Stimulated activated CD4-positive, alpha-beta T cell treated with anti-CD3 and anti-CD28 coated beads, TNF-alpha, amount 100 ng/mL, for 1 hour (primary cell): ENCODE results near the gene SVBP.
"Not testable (repeated sequence)": the region's sequence is repeated elsewhere in the genome, so short reads cannot be mapped to it uniquely, and the experiment has no call there.

Experiments used
- DNase-seq, 3 donors: peaks; one replicate each; pipeline ENCODE4 v3.0.0-alpha.2; 2020; ENCODE audit warnings: low read depth in 3 of 3, low spot score in 1 of 3

SVBP gene

GRCh38 chr1:42841440-42842147 is 24.4 kb upstream of the SVBP start:
- no peak for DNase-seq

GRCh38 chr1:42841010-42841409 is 23.8 kb upstream of the SVBP start:
- no peak for DNase-seq

DNA sequence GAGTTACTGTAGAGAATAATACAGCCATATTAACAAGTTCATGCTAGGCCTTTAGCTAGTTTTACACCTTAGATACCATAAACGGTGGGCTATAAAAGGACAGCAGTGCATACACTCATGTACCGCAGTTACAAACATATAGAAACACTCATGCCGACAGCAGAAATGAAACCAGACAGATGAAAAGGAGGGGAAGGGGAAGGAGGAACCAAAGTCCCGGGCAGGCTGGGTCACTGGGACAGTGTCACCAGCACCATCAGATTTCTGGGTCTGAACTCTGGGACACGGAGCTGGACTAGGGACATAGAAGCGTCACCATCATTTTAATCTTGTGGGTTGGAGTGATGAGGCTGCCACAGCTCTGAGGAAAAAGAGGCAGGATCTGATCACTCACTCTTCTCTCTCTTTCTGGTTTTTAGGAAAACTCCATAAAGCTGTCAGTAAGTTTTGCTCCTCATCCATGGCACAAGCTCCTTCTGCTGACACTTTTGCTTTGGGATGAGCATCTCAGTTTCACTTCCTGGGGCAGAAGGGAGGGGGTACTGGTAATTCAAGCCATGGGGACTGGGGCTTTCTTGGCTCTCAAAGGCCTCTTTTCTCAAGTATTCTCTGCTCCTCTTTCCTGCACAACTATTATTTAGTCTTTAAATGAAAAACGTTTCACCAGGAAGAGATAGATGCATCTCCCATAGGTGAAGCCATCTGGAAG is 21.4 kb upstream of the SVBP start:
- DNase-seq: no peak

GRCh38 chr1:42837709-42838108 is 20.5 kb upstream of the SVBP start:
- DNase-seq: no peak

GRCh38 chr1:42835422-42835821 is 18.2 kb upstream of the SVBP start:
- no peak for DNase-seq

GRCh38 chr1:42834803-42835202 is 17.6 kb upstream of the SVBP start:
- no peak for DNase-seq

DNA sequence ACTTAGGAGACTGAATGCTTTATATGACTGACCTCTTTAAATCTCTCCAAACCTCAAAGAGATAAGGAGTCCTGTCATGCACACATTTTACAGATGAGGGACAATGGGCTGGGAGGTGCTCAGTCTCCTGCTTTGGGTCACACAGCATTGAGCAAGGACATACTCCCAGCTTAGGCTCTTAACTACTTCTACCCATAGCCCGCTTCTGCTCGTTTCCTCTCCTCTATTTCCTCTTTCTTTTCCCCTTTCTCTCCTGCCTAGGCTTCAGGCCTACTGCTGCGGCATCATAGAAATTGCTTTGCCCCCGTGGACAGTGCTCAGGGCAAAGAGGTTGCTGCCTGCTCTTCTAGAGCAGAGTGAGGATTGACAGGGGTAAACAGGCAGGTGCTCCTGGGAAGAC is 16.8 kb upstream of the SVBP start:
- DNase-seq: no peak

- no peak for DNase-seq
These were observed 15.5 kb upstream of the SVBP start for GRCh38 chr1:42832641-42833240.

DNA sequence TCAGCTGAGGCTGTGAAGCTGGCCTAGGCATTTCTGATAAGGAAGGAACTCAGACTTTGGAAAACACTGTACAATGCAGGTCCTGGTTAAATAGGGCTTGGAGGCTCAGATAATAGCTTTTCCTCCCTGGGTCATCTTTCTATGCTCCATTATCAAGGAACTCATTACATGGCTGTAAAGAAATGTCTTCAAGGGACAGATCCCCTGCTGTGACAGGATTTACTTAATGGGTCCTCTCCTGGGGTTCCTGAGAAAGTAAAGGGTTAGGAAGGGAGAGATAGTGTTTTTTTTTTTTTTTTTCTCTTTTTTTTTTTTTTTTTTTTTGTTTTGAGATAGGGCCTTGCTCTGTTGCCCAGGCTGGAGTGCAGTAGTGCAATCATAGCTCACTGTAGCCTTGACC is 14.1 kb upstream of the SVBP start:
- no peak for DNase-seq

DNA sequence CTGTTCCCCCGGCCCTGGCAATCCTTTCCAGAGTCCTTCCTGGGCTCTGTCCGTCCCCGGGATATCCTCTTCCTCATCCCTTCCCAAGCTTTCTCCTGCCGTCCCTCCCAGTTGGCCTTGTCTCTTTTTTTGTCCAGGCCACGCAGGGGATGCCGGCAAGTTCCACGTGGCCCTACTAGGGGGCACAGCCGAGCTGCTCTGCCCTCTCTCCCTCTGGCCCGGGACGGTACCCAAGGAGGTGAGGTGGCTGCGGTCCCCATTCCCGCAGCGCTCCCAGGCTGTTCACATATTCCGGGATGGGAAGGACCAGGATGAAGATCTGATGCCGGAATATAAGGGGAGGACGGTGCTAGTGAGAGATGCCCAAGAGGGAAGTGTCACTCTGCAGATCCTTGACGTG is 13.4 kb upstream of the SVBP start:
- no peak for DNase-seq

DNA sequence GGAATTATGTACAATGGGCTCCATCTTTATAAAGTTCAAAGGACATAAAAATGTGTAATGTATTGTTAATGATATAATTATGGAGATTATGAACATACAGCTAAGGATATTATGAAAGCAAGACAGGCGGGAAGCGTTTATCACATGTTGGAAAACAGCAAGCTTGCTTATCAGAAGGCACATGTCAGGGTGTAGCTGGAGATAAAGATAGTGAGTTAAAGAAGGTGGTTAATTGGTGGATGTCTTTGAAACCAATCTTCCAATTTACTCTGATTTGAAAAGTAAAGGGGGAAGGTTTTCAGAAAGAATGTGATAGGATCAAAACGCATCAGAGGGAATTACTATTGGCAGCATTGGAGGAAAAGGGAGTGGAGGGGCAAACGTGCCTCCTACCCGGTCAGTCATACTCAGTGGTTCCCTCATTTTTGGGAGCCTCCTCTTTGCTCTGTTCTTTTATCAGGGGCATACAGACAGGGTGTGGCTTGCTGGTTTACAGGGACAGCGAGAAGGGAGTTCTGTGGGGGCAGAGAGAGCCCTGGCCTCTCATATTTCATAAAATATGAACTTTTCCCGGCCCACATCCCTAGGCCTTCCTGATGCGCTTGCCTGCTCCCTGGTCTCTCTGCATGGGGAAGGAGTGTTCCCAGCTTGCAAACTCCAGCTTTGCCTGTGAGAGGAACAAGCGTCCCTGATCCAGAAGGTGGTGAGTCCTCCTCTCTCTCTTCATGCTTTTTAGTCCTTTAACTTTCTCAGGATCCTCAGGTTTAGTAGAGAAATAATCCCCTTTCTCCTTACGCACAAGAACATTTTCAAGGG is 8.0 kb upstream of the SVBP start:
- no peak for DNase-seq

DNA sequence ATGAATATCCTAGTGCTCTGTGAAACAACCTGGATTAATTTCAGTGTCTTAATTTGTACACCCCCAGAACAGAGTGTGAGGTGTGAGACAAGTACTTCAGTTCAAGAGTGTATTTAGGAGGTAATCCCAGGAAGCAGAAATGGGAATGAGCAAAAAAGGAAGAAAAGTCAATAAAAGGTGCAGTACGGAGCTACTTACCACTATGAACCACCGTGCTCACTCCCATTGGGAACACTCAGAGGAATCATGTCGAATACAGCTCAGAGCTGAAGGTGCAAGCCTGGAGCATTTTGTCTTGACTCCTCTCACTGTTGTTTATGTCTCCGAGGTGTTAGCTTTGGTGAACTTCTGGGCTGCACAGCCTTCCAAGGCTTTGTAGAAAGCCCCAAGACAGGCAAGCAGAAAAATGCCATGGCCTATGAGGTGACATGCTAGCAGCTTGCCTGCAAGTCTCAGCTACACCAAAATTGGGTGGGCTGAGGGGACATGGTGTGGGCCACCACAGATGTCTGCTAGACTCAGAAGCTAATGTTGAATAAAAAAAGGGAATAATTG is 7.4 kb upstream of the SVBP start:
- no peak for DNase-seq

- no peak for DNase-seq
These were observed 5.7 kb upstream of the SVBP start for GRCh38 chr1:42822800-42823392.

DNA sequence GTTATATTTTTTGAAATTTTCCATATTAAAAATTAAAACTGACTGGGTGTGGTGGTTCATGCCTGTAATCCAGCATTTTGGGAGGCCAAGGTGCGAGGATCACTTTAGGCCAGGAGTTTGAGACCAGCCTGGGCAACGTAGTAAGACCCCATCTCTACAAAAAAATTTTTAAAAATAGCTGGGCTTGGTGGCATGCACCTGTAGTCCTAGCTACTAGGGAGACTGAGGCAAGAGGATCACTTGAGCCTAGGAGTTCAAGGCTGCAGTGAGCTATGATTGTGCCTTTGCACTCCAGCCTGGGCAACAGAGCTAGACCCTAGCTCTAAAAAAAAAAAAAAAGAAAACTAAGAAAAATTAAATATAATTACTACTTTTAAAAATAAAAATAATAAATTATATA is 4.5 kb upstream of the SVBP start:
- no peak for DNase-seq

DNA sequence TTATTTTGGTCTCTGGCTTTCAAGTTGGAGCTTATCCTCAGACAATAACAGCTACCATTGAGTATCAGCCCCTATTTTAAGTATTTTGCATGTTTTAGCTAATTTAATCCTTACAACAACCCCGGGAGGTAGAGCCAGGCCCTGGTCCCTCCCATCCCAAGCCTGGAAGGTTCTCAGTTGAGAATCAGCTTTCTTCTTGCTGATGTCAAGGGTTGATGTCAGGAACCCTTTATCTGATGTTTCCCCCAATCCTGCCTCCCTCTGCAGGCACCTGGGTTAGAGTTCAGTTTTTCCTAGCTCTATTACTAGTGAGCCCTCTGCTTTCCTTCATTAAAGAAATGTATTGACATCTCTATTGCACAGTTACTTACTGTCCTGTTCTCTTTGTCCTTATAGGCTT is 3.6 kb upstream of the SVBP start:
- DNase-seq: no peak

DNA sequence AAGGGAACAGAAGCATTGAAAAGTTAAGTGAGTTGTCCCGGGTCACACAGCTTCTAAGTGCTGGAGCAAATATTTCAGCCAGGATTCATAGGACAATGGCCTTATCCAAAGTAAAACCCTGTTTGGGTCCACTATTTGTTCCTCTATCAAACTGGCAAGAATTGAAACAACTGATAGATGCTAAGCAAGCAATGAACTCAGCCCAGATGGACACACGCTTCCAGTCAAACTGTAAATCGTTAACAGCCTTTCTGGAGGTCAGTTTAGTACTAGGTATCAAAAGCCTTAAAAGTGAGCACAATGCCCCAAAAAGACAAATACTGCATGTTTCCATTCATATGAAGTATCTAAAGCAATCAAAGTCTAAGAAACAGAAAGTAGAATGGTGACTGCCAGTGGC is 779 bp upstream of the SVBP start:
- DNase-seq: no peak

- no peak for DNase-seq
These were observed 207 bp upstream of the SVBP start for GRCh38 chr1:42817440-42817767.

DNA sequence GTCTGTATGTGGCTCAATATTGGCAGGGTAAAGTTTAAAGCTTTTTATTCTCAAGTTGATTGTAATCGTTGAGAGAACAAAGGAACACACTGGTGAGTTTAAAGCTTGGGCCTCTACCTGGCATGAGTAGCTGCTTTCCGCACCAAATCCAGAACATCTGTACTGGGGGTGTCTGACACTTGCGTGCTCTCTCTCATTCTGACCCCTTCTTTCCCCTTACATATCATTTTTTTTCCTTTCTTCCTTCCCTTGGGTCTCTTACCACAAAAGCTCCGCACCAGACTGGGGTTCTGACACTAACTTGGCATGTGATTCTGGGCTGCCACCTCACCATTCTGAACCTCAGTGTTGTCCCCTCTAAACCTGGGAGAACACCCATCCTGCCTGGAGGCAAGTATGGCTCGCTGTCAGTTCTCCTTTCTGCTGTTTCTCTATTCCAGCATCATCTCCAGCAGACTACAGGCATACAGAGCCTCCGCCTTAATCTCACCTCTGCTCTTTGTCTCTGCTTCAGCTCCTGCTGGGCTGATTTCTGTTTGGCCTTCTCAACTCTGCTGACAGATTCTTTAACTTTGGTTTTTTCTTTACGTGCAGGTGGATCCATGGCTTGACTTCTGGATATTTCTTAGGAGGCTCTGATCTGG is 1.1 kb downstream of the SVBP start:
- no peak for DNase-seq

- not testable (repeated sequence) for DNase-seq
These were observed 2.4 kb downstream of the SVBP start for GRCh38 chr1:42814815-42815214.

GRCh38 chr1:42807056-42807668 is 10.0 kb downstream of the SVBP start:
- no peak for DNase-seq
